ENCODE results near the gene PIK3R3. TPM values are rescaled to one million over a fixed set of nuclear protein-coding genes. Genes with fewer than 3 reads are reported as not detected.

Gene PIK3R3
- polyA plus RNA-seq, 2 of the 4 experiments (the other 2 are of a cell fraction): 2.1 to 2.2 TPM

DNA sequence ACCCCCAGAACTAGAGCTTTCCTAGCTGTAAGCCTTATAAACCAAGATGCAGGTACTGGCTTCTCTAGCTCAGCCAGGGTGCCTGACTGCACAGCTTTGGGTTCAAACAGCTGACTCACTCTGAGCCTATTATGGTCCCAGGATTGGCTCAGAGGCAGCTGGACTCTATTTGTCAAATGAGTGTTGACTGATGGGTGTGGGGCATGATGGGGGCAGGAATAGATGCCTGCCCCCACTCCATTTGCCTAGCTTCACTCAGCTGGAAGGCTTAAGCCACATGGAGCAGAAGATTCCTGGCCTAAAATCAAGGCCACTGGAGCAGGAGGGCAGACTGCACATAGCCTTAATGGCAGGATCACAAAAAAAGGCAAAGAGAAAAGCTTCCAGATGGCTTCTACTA lies 90.5 kb downstream of the PIK3R3 start:
- no peak overlapping the region for H3K4me2 ChIP-seq
- TF ChIP-seq GATA3 (IDR thresholded peaks at IDR 0.05; ENCODE audit: borderline replicate concordance) (no peak), NPAS2 (CRISPR knock-in tag; IDR thresholded peaks at IDR 0.05; ENCODE audit: borderline replicate concordance) (no peak), HEYL (CRISPR knock-in tag; IDR thresholded peaks at IDR 0.05) (no peak)
- no peak for ATAC-seq
- no peak overlapping the region for H3K27ac ChIP-seq
- DNase-seq (ENCODE audit: low read depth in 1 of 2, low spot score in 1 of 2): no peak
- H3K9me3 ChIP-seq: no peaks in the 10 kb centered on the region
- no peak overlapping the region for H3K4me3 ChIP-seq
- POLR2A ChIA-PET: no interaction called here
- CTCF ChIA-PET: interaction anchor here (1.1 to 13.2 kb wide), 3 partner anchors 17 to 137 kb away, joined by 3 to 181 read pairs (median 3); partner anchors contain the start of genes P3R3URF and TSPAN1
- H3K4me1 ChIP-seq: no peaks in the 10 kb centered on the region
- no peak for FAIRE-seq

DNA sequence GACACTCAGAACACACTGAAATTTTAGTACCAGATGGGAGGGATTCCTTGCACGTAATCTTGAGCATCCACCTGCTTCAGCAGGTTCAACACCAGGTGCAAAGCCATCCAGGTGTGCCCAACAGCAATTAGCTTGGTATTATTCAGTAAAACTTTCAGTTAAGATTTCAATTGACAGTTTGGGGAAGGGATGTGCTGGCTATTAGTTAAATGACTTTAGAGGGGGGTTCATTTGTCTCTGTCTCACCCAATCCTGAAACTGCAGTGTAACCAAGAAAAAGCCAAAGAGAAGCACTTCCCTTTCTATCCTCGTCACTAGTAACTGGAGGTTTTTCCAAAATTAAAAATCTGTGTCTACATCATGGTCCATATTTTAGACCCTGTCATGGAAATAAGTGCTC lies 90.9 kb downstream of the PIK3R3 start:
- DNase-seq (ENCODE audit: low read depth in 1 of 2, low spot score in 1 of 2) (no peak), ATAC-seq (no peak), FAIRE-seq (no peak)
- H3K4me2 ChIP-seq: no peak overlapping the region
- ChIA-PET POLR2A (no interaction called here), CTCF (interaction anchor here (1.1 to 13.2 kb wide), 3 partner anchors 17 to 137 kb away, joined by 3 to 181 read pairs (median 3); partner anchors contain the start of genes P3R3URF and TSPAN1)
- TF ChIP-seq HDAC2 (IDR thresholded peaks at IDR 0.05): no peak
- TF ChIP-seq, protein P1, sequence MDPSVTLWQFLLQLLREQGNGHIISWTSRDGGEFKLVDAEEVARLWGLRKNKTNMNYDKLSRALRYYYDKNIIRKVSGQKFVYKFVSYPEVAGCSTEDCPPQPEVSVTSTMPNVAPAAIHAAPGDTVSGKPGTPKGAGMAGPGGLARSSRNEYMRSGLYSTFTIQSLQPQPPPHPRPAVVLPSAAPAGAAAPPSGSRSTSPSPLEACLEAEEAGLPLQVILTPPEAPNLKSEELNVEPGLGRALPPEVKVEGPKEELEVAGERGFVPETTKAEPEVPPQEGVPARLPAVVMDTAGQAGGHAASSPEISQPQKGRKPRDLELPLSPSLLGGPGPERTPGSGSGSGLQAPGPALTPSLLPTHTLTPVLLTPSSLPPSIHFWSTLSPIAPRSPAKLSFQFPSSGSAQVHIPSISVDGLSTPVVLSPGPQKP (IDR thresholded peaks at IDR 0.05; ENCODE audit: low read depth, low read length): no peak
- no peak for TF ChIP-seq ZC3H11A (IDR thresholded peaks at IDR 0.05)
- TF ChIP-seq, protein P2, sequence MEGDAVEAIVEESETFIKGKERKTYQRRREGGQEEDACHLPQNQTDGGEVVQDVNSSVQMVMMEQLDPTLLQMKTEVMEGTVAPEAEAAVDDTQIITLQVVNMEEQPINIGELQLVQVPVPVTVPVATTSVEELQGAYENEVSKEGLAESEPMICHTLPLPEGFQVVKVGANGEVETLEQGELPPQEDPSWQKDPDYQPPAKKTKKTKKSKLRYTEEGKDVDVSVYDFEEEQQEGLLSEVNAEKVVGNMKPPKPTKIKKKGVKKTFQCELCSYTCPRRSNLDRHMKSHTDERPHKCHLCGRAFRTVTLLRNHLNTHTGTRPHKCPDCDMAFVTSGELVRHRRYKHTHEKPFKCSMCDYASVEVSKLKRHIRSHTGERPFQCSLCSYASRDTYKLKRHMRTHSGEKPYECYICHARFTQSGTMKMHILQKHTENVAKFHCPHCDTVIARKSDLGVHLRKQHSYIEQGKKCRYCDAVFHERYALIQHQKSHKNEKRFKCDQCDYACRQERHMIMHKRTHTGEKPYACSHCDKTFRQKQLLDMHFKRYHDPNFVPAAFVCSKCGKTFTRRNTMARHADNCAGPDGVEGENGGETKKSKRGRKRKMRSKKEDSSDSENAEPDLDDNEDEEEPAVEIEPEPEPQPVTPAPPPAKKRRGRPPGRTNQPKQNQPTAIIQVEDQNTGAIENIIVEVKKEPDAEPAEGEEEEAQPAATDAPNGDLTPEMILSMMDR (IDR thresholded peaks at IDR 0.05): no peak
- no peak for TF ChIP-seq TP53 (CRISPR knock-in tag; IDR thresholded peaks at IDR 0.05)
- no peak for TF ChIP-seq CEBPB (IDR thresholded peaks at IDR 0.05)
- TF ChIP-seq, protein P3, sequence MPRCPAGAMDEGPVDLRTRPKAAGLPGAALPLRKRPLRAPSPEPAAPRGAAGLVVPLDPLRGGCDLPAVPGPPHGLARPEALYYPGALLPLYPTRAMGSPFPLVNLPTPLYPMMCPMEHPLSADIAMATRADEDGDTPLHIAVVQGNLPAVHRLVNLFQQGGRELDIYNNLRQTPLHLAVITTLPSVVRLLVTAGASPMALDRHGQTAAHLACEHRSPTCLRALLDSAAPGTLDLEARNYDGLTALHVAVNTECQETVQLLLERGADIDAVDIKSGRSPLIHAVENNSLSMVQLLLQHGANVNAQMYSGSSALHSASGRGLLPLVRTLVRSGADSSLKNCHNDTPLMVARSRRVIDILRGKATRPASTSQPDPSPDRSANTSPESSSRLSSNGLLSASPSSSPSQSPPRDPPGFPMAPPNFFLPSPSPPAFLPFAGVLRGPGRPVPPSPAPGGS (IDR thresholded peaks at IDR 0.05): no peak
- TF ChIP-seq, protein P4, sequence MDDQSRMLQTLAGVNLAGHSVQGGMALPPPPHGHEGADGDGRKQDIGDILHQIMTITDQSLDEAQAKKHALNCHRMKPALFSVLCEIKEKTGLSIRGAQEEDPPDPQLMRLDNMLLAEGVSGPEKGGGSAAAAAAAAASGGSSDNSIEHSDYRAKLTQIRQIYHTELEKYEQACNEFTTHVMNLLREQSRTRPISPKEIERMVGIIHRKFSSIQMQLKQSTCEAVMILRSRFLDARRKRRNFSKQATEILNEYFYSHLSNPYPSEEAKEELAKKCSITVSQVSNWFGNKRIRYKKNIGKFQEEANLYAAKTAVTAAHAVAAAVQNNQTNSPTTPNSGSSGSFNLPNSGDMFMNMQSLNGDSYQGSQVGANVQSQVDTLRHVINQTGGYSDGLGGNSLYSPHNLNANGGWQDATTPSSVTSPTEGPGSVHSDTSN (IDR thresholded peaks at IDR 0.05): no peak
- no peak overlapping the region for H3K4me3 ChIP-seq
- no peaks in the 10 kb centered on the region for H3K9me3 ChIP-seq
- H3K4me1 ChIP-seq: no peaks in the 10 kb centered on the region
- 97% methylated on average over 2 of the region's 2 CpGs for WGBS (ENCODE audit: missing lambda C conversion rate)
- no peak overlapping the region for H3K27ac ChIP-seq

DNA sequence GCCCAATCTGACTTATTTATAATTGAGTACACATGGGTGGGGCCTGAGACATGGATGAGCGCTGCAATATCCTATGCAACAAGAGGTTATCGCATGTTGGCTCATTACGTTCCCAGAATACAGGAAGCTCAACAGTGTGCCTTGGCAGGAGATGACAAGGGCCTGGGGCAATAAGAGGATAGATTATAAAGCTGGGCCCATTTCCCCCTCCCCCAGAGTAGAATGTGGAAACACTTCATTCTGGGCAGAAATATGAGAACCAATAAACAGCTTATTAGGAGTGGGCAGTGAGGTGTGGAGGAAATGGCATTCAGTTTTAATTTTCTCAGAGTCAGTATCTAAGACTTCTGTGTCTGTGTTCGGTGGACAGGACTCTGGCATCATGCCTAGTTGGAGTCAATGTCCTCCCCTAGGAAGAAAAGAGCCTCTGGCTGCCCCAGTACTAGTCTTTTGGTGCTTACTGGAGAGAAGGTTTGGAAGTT lies 92.8 kb downstream of the PIK3R3 start:
- ChIA-PET POLR2A (no interaction called here), CTCF (interaction anchor here (0.8 to 13.2 kb wide), 4 partner anchors 57 to 184 kb away, joined by 3 to 181 read pairs (median 8); partner anchors contain the start of genes P3R3URF and TSPAN1)
- 91% methylated on average over 4 of the region's 4 CpGs for WGBS (ENCODE audit: missing lambda C conversion rate)
- Histone ChIP-seq H3K4me3 (no peak overlapping the region), H3K4me2 (no peak overlapping the region), H3K9me3 (no peaks in the 10 kb centered on the region), H3K27ac (no peak overlapping the region), H3K4me1 (no peaks in the 10 kb centered on the region)
- ATAC-seq (no peak), FAIRE-seq (no peak), DNase-seq (ENCODE audit: low read depth in 1 of 2, low spot score in 1 of 2) (no peak)
- TF ChIP-seq CBX2 (IDR thresholded peaks at IDR 0.05; ENCODE audit: borderline replicate concordance, low read depth): no peak
- no peak for TF ChIP-seq MAZ (IDR thresholded peaks at IDR 0.05; ENCODE audit: borderline replicate concordance, low read depth, low read length)
- TF ChIP-seq, protein P2 (IDR thresholded peaks at IDR 0.05): no peak
- TF ChIP-seq BHLHE40 (IDR thresholded peaks at IDR 0.05; ENCODE audit: low read depth, low read length): no peak
- no peak for TF ChIP-seq RAD21 (conservative IDR thresholded peaks at IDR 0.05 in 1 of 2, IDR thresholded peaks at IDR 0.05 in 1 of 2)
- TF ChIP-seq ZNF302 (CRISPR knock-in tag; IDR thresholded peaks at IDR 0.05): no peak
- no peak for TF ChIP-seq SREBF2 (IDR thresholded peaks at IDR 0.05)
- TF ChIP-seq RCOR1 (IDR thresholded peaks at IDR 0.05; ENCODE audit: low read depth, low read length): no peak
- no peak for TF ChIP-seq FOXS1 (CRISPR knock-in tag; IDR thresholded peaks at IDR 0.05)
- no peak for TF ChIP-seq HOXB13 (CRISPR knock-in tag; IDR thresholded peaks at IDR 0.05; ENCODE audit: low read depth)
- TF ChIP-seq, protein P5, sequence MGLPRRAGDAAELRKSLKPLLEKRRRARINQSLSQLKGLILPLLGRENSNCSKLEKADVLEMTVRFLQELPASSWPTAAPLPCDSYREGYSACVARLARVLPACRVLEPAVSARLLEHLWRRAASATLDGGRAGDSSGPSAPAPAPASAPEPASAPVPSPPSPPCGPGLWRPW (IDR thresholded peaks at IDR 0.05): no peak
- TF ChIP-seq ZSCAN20 (CRISPR knock-in tag; IDR thresholded peaks at IDR 0.05): no peak
- TF ChIP-seq RNF2 (IDR thresholded peaks at IDR 0.05; ENCODE audit: borderline replicate concordance, low read depth): no peak
- TF ChIP-seq, protein P1 (IDR thresholded peaks at IDR 0.05; ENCODE audit: low read depth, low read length): no peak
- TF ChIP-seq RFX5 (IDR thresholded peaks at IDR 0.05): no peak

Measured in A549 (cell line).